ENCODE data around the gene TAS2R14.

Gene TAS2R14

DNA sequence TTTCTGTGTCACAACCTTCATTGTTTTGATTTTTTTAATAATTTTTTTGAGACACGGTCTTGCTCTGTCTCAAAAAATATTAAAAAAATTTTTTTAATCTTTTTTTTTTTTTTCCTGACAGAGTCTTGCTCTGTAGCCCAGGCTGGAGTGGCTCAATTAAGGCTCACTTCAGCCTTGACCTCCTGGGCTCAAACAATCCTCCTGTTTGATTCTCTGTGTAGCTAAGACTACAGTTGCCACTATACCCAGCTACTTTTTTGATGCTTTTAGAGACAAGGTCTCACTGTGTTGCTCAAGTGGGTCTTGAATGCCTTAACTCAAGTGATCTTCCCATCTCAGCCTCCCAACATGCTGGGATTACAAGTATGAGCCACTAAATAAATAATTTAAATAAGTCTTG lies 19.3 kb downstream of the TAS2R14 start:
- Histone ChIP-seq H2AFZ (ENCODE audit: low read length) (no peak overlapping the region), H2BK120ac (ENCODE audit: low read depth, low read length) (no peak overlapping the region), H2BK15ac (ENCODE audit: low read length) (no peak overlapping the region), H3K27me3 (ENCODE audit: control insufficient read depth in 3 of 3, insufficient read depth in 3 of 3, low read depth in 1 of 3, low read length in 3 of 3) (no peaks in the 10 kb centered on the region), H3K36me3 (replicated peaks in 1 of 2; ENCODE audit: control insufficient read depth in 2 of 2, insufficient read depth in 2 of 2, low read length in 2 of 2) (peaks cover 0 to 2% of the 10 kb centered on the region in 2 donors), H3K79me1 (ENCODE audit: low read depth, low read length) (no peaks in the 10 kb centered on the region), H4K91ac (ENCODE audit: low read depth, low read length, poor library complexity) (no peak overlapping the region), H4K8ac (ENCODE audit: low read depth, low read length) (no peak overlapping the region), H2AK5ac (ENCODE audit: low read depth, low read length) (no peak overlapping the region), H3K4me2 (ENCODE audit: insufficient read depth, low read length, poor library complexity, severe bottlenecking) (no peak overlapping the region), H3K14ac (ENCODE audit: low read length) (no peak overlapping the region), H3K4me3 (ENCODE audit: low read length in 2 of 2) (no peak overlapping the region), H2BK5ac (ENCODE audit: low read length) (no peak overlapping the region), H3K9me3 (replicated peaks in 1 of 2; ENCODE audit: control insufficient read depth in 2 of 2, insufficient read depth in 1 of 2, low read depth in 1 of 2, low read length in 2 of 2) (no peaks in the 10 kb centered on the region), H3K18ac (ENCODE audit: low read length) (no peak overlapping the region), H3K27ac (replicated peaks; ENCODE audit: low read length) (no peak overlapping the region), H3K4me1 (ENCODE audit: control insufficient read depth in 2 of 2, insufficient read depth in 1 of 2, low read depth in 1 of 2, low read length in 2 of 2) (no peaks in the 10 kb centered on the region), H2BK12ac (ENCODE audit: low read length) (no peak overlapping the region), H3K4ac (ENCODE audit: low read length) (no peak overlapping the region), H3K9ac (ENCODE audit: low read depth, low read length, poor library complexity) (no peak overlapping the region), H3K23ac (ENCODE audit: low read depth, low read length, poor library complexity) (no peak overlapping the region)
- DNase-seq (ENCODE audit: low spot score): no peak
- no CpG with 5 or more reads among the region's 1 CpG for WGBS, 2 donors (ENCODE audit: extremely low coverage in 2 of 2, insufficient read length in 2 of 2, insufficient replicate concordance in 1 of 2)

DNA sequence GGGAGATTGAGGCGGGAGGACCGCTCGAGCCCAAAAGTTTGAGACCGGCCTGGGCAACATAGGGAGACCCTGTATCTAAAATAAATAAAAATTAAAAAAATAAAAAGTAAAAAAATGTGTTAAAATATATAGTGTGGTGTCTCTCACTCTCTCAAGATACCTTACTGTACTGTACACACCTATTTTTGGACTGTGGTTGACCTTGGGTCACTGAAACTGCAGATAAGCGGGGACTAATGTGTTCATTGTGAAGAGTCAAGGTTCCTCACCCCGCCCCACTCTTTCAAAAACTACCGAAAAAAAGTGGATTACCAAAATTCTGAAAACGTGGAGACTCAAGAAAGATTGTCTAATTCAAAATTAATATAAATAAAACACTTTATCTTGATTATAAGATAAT lies 28.7 kb downstream of the TAS2R14 start:
- H3K9ac ChIP-seq (ENCODE audit: low read depth, low read length, poor library complexity): no peak overlapping the region
- no peak overlapping the region for H3K4ac ChIP-seq (ENCODE audit: low read length)
- H2AK5ac ChIP-seq (ENCODE audit: low read depth, low read length): no peak overlapping the region
- WGBS, 2 donors (ENCODE audit: extremely low coverage in 2 of 2, insufficient read length in 2 of 2, insufficient replicate concordance in 1 of 2): no CpG with 5 or more reads among the region's 8 CpGs
- H3K4me3 ChIP-seq (ENCODE audit: low read length in 2 of 2): no peak overlapping the region
- H2BK5ac ChIP-seq (ENCODE audit: low read length): no peak overlapping the region
- H2AFZ ChIP-seq (ENCODE audit: low read length): no peak overlapping the region
- H4K91ac ChIP-seq (ENCODE audit: low read depth, low read length, poor library complexity): no peak overlapping the region
- H3K14ac ChIP-seq (ENCODE audit: low read length): no peak overlapping the region
- no peak overlapping the region for H3K4me2 ChIP-seq (ENCODE audit: insufficient read depth, low read length, poor library complexity, severe bottlenecking)
- DNase-seq (ENCODE audit: low spot score): no peak
- no peak overlapping the region for H2BK12ac ChIP-seq (ENCODE audit: low read length)
- no peak overlapping the region for H2BK120ac ChIP-seq (ENCODE audit: low read depth, low read length)
- H3K36me3 ChIP-seq (replicated peaks in 1 of 2; ENCODE audit: control insufficient read depth in 2 of 2, insufficient read depth in 2 of 2, low read length in 2 of 2): no peaks in the 10 kb centered on the region
- H3K23ac ChIP-seq (ENCODE audit: low read depth, low read length, poor library complexity): no peak overlapping the region
- no peak overlapping the region for H4K8ac ChIP-seq (ENCODE audit: low read depth, low read length)
- H3K79me1 ChIP-seq (ENCODE audit: low read depth, low read length): no peaks in the 10 kb centered on the region
- H2BK15ac ChIP-seq (ENCODE audit: low read length): no peak overlapping the region
- H3K27ac ChIP-seq (replicated peaks; ENCODE audit: low read length): no peak overlapping the region
- no peak overlapping the region for H3K18ac ChIP-seq (ENCODE audit: low read length)
- no peaks in the 10 kb centered on the region for H3K4me1 ChIP-seq (ENCODE audit: control insufficient read depth in 2 of 2, insufficient read depth in 1 of 2, low read depth in 1 of 2, low read length in 2 of 2)
- H3K9me3 ChIP-seq (replicated peaks in 1 of 2; ENCODE audit: control insufficient read depth in 2 of 2, insufficient read depth in 1 of 2, low read depth in 1 of 2, low read length in 2 of 2): peaks cover 0 to 3% of the 10 kb centered on the region in 2 donors
- no peaks in the 10 kb centered on the region for H3K27me3 ChIP-seq (ENCODE audit: control insufficient read depth in 3 of 3, insufficient read depth in 3 of 3, low read depth in 1 of 3, low read length in 3 of 3)

DNA sequence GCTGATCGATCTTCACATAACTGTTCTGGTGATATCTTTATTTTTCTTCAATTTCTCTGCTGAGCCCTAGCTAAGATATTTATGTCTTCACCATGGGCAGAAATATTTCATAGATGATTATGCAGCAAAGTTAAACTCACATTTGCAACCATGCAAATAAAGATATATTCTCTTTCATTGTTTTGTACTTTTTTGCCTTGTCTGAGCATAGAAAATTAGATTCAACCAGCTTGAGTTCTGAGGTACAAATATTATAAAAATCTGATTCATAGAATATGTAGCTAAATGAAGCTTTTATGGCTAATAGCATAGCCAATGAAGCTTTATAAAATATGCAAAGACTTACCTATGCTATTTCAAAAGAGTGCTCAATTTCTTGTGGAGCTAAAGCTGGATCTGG lies 29.6 kb downstream of the TAS2R14 start, which contains the start of gene TAS2R13:
Gene TAS2R13, minus strand, starts transcription at position 101 of the 400 bp plus-strand sequence. CDS start 264 bp downstream, outside the sequence.
- no peak within 1 kb of the TSS for H4K91ac ChIP-seq (ENCODE audit: low read depth, low read length, poor library complexity)
- H3K23ac ChIP-seq (ENCODE audit: low read depth, low read length, poor library complexity): no peak within 1 kb of the TSS
- H3K18ac ChIP-seq (ENCODE audit: low read length): no peak within 1 kb of the TSS

DNA sequence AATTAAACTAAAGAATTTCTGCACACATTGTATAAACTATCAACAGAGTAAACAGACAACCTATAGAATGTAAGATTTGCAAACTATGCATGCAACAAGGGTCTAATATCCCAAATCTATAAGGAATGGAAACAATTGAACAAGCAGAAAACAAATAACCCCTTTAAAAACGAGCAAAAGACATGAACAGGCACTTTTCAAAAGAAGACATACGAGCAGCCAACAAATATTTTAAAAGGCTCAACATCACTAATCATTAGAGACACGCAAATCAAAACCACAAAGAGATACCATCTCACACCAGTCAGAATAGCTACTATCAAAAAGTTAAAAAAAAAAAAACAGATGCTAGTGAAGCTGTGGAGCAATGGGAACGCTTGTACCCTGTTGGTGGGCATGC lies 34.4 kb downstream of the TAS2R14 start:
- no peak overlapping the region for H2BK12ac ChIP-seq (ENCODE audit: low read length)
- peaks cover 0 to 28% of the 10 kb centered on the region in 2 donors for H3K9me3 ChIP-seq (replicated peaks in 1 of 2; ENCODE audit: control insufficient read depth in 2 of 2, insufficient read depth in 1 of 2, low read depth in 1 of 2, low read length in 2 of 2)
- no peak overlapping the region for H3K23ac ChIP-seq (ENCODE audit: low read depth, low read length, poor library complexity)
- H3K27me3 ChIP-seq (ENCODE audit: control insufficient read depth in 3 of 3, insufficient read depth in 3 of 3, low read depth in 1 of 3, low read length in 3 of 3): no peaks in the 10 kb centered on the region
- no peak overlapping the region for H2BK120ac ChIP-seq (ENCODE audit: low read depth, low read length)
- H3K79me1 ChIP-seq (ENCODE audit: low read depth, low read length): no peaks in the 10 kb centered on the region
- no peak overlapping the region for H2BK5ac ChIP-seq (ENCODE audit: low read length)
- H2BK15ac ChIP-seq (ENCODE audit: low read length): no peak overlapping the region
- no CpG with 5 or more reads among the region's 4 CpGs for WGBS, 2 donors (ENCODE audit: extremely low coverage in 2 of 2, insufficient read length in 2 of 2, insufficient replicate concordance in 1 of 2)
- DNase-seq (ENCODE audit: low spot score): no peak
- no peaks in the 10 kb centered on the region for H3K36me3 ChIP-seq (replicated peaks in 1 of 2; ENCODE audit: control insufficient read depth in 2 of 2, insufficient read depth in 2 of 2, low read length in 2 of 2)
- no peak overlapping the region for H3K18ac ChIP-seq (ENCODE audit: low read length)
- H3K4ac ChIP-seq (ENCODE audit: low read length): no peak overlapping the region
- H3K4me1 ChIP-seq (ENCODE audit: control insufficient read depth in 2 of 2, insufficient read depth in 1 of 2, low read depth in 1 of 2, low read length in 2 of 2): no peaks in the 10 kb centered on the region
- no peak overlapping the region for H2AK5ac ChIP-seq (ENCODE audit: low read depth, low read length)
- no peak overlapping the region for H4K8ac ChIP-seq (ENCODE audit: low read depth, low read length)
- no peak overlapping the region for H4K91ac ChIP-seq (ENCODE audit: low read depth, low read length, poor library complexity)
- H3K4me3 ChIP-seq (ENCODE audit: low read length in 2 of 2): no peak overlapping the region
- no peak overlapping the region for H3K14ac ChIP-seq (ENCODE audit: low read length)
- H3K9ac ChIP-seq (ENCODE audit: low read depth, low read length, poor library complexity): no peak overlapping the region
- no peak overlapping the region for H3K4me2 ChIP-seq (ENCODE audit: insufficient read depth, low read length, poor library complexity, severe bottlenecking)
- H3K27ac ChIP-seq (replicated peaks; ENCODE audit: low read length): no peak overlapping the region
- H2AFZ ChIP-seq (ENCODE audit: low read length): no peak overlapping the region

More for the DNA sequence above, 29.6 kb downstream of the TAS2R14 start, which contains the start of gene TAS2R13:
- Histone ChIP-seq H3K4ac (ENCODE audit: low read length) (no peak within 1 kb of the TSS), H2BK5ac (ENCODE audit: low read length) (no peak within 1 kb of the TSS), H3K9me3 (replicated peaks in 1 of 2; ENCODE audit: control insufficient read depth in 2 of 2, insufficient read depth in 1 of 2, low read depth in 1 of 2, low read length in 2 of 2) (peaks cover 0 to 12% of the 10 kb centered on the region in 2 donors), H2BK15ac (ENCODE audit: low read length) (no peak within 1 kb of the TSS), H2BK12ac (ENCODE audit: low read length) (no peak within 1 kb of the TSS), H3K4me1 (ENCODE audit: control insufficient read depth in 2 of 2, insufficient read depth in 1 of 2, low read depth in 1 of 2, low read length in 2 of 2) (no peaks in the 10 kb centered on the region), H2BK120ac (ENCODE audit: low read depth, low read length) (no peak within 1 kb of the TSS), H4K8ac (ENCODE audit: low read depth, low read length) (no peak within 1 kb of the TSS), H2AK5ac (ENCODE audit: low read depth, low read length) (no peak within 1 kb of the TSS), H2AFZ (ENCODE audit: low read length) (no peak within 1 kb of the TSS), H3K79me1 (ENCODE audit: low read depth, low read length) (no peaks in the 10 kb centered on the region), H3K14ac (ENCODE audit: low read length) (no peak within 1 kb of the TSS), H3K9ac (ENCODE audit: low read depth, low read length, poor library complexity) (no peak within 1 kb of the TSS), H3K27ac (replicated peaks; ENCODE audit: low read length) (no peak within 1 kb of the TSS), H3K36me3 (replicated peaks in 1 of 2; ENCODE audit: control insufficient read depth in 2 of 2, insufficient read depth in 2 of 2, low read length in 2 of 2) (no peaks in the 10 kb centered on the region), H3K4me2 (ENCODE audit: insufficient read depth, low read length, poor library complexity, severe bottlenecking) (no peak within 1 kb of the TSS), H3K4me3 (ENCODE audit: low read length in 2 of 2) (no peak within 1 kb of the TSS), H3K27me3 (ENCODE audit: control insufficient read depth in 3 of 3, insufficient read depth in 3 of 3, low read depth in 1 of 3, low read length in 3 of 3) (no peaks in the 10 kb centered on the region)
- no CpG with 5 or more reads among the region's 1 CpG for WGBS, 2 donors (ENCODE audit: extremely low coverage in 2 of 2, insufficient read length in 2 of 2, insufficient replicate concordance in 1 of 2)
- DNase-seq (ENCODE audit: low spot score): no peak
